Fibroblast of pulmonary artery (primary cell): ENCODE results near the gene WRAP53.
A peak's percentile ranks its signal among the peaks of the same experiment; 100 is the strongest.

Experiments used
- DNase-seq: peaks from one replicate; pipeline ENCODE4 v3.0.0-alpha.2; 2010; ENCODE audit warnings: low read depth
- H3K4me3 ChIP-seq: replicated peaks from 2 replicates; pipeline ENCODE4 v1.5.1; 2011; ENCODE audit warnings: low read depth, mild to moderate bottlenecking, control low read depth, low read length, moderate library complexity
- TF ChIP-seq, protein P1 (sequence below): IDR thresholded peaks from 2 replicates; pipeline ENCODE4 v1.5.1; 2011; ENCODE audit warnings: mild to moderate bottlenecking, control low read depth, low read length, inconsistent platforms; ENCODE audit errors: missing control alignments

The WRAP53 gene

DNA sequence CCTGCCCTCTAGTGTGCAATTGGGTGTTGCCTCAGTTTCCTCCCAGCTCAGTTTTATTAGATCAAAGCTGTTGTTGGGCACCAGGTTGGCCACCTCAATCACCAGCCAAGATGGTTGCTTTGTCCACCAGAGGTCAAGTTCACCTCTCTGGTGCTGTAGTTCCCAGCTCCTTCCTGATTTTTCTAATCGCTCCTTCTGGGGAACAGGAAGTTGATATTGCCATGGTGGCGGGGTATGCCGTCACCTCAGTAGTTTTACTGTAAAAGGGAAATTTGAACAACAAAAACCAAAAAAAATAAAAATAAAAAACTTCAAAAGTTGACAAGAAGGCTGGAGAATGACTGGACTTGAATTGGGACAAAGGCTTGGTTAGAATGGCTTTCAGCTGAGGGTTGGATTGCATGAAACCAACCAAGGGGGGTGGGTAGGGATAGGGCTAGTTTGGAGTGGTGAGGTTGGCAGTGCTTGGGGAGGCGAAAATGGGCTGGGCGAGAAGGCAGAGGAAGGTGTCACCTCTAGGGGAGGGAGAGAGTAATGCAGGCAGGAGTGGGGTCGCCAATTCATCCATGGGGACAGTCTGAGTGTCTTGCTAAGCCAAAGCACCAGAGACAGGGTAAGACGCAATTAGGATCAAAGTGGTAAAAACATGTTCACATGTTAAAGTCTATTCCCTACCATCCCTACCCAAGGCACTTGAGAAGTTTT, 22.9 kb downstream of the WRAP53 start:
- no peak for DNase-seq
- TF ChIP-seq, protein P1, sequence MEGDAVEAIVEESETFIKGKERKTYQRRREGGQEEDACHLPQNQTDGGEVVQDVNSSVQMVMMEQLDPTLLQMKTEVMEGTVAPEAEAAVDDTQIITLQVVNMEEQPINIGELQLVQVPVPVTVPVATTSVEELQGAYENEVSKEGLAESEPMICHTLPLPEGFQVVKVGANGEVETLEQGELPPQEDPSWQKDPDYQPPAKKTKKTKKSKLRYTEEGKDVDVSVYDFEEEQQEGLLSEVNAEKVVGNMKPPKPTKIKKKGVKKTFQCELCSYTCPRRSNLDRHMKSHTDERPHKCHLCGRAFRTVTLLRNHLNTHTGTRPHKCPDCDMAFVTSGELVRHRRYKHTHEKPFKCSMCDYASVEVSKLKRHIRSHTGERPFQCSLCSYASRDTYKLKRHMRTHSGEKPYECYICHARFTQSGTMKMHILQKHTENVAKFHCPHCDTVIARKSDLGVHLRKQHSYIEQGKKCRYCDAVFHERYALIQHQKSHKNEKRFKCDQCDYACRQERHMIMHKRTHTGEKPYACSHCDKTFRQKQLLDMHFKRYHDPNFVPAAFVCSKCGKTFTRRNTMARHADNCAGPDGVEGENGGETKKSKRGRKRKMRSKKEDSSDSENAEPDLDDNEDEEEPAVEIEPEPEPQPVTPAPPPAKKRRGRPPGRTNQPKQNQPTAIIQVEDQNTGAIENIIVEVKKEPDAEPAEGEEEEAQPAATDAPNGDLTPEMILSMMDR: no peak
- H3K4me3 ChIP-seq: no peak overlapping the region

DNA sequence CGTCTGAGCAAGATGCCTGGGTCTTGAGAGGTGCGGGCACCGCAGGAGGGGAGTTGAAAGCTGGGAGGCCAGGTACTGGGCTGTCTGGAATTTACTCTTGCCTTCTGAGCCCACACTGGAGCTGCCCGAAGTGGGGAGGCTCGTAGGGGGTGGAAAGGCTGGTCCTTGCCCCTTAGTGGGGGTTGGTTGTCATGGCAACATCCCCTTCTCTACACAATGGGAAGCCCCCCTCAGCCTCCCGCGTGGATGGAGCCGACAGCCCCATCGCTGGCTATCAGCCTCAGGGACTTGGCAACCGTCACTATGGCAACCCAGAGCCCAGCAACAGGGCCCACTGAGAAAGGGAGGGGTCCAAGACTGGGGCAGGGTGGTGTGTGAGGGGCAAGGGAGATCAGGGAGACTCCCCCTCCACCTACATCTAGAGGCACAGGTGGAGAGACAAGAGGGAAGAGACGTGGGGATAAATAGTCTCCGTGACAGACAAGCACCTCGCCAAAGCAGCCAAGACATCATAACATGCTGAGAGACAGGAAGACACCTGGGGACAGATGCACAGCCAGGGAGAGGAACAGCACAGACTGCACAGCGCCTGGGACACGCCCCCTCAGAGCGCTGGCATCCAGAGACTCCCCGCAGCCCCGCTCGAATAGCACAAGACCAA, 24.0 kb downstream of the WRAP53 start:
- no peak for DNase-seq
- TF ChIP-seq, protein P1: no peak
- H3K4me3 ChIP-seq: no peak overlapping the region

DNA sequence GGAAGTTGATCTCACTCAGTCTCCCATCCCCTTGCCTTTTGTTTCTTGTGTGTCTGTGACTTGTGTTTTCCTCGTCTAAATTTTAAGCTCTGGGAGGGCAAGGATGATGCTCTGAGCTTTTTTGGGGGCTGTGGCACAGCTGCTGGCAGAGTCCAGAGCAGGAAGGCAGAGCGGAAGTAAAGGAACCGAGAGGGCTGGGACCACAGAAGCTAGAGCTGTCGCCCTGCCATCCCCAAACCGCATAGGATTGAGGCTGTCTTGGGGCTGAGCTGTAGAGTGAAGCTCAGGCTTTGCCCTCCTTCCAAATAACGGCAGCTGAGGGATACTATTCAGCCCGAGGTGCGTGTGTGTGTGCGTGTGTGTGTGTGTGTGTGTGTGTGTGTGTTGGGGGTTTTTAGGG, 25.5 kb downstream of the WRAP53 start:
- TF ChIP-seq, protein P1: no peak
- no peak for DNase-seq
- no peak overlapping the region for H3K4me3 ChIP-seq

DNA sequence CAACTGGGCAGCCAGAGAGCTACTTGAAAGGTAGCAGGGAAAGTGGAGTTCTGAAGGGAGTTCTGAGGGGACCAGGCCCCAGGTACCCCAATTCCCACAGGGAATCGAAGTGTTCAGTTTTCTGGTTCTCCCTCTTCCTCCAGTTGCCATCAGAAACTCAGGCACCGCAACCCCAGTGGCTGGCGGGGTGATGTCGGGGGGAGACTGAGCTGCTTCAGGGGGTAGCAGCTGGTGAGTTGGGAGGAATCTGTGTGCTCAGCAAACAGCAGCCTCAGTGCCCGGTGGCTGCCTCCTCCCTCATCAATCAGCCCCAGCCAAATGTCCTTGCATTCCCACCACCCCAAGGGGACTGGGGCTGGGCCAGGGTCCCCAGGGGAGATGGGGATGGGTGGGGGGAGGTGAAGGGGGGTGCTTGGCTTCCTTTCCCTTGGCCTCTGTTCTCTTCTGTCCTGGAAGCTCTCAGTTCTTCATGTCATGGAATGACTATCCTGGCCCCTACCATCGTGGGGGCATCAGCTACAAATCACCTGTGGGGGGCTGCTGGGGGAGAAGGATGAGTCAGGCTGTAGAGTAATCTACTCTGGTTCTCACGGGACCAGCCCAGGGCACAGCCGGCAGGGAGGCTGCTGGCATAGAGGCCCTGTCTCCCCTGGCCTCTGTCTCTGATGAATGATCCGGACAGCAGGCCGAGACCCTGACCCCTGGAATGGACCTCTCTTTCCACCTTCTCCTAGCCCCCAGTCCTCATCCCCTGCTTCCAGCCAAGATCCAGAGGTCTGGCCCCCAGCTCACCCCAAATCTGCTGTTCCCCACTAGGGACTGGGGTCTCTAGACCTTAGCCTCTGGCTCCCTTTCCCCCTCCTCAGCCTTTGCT, 26.7 kb downstream of the WRAP53 start:
- no peak for DNase-seq
- TF ChIP-seq, protein P1: no peak
- no peak overlapping the region for H3K4me3 ChIP-seq

DNA sequence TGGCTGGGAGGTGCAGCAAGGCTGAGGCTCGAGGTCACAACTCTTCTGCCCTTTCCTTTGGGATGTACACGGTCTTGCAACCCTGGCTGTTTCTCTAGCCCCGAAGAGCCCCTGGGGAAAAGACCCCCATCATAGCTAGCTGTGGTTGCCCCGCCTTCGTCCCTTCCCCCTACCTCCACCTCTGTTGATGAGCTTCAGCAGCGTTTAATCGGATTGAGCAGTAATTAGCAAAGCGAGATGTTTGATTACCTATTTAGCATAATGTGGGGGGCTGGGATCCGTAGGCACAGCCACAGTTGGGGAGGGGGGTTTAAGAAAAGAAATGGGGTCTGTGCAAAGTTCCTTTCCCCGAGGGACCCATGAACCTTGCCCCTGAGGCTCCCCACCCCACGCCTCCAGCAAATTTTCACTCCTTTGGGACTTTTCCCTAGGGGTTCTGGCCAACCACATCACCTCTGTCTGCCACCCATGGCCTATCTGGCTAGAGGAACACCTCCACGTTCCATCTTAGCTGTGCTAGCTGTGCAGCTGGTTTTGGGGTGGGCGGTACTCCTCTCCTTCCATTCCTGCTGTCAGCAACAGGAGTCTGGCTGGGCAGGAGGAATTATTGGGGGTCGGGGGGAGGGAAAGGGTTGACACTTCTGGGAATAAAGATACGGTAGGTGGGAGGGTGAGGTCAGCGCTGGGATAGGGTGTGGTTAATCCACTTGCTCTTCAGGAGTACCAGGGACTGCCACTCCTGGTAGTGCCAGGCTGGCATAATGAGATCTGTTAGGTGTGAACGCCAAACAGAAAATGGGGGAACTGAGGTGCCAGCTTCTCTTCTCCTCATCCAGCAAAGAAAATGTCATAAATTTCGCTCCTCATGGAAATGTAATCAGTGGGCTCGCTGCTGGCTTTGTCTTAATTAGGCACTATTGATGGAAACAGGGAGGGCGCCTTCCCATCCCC, 27.9 kb downstream of the WRAP53 start:
- peak overlapping the region; percentile 70 for H3K4me3 ChIP-seq
- TF ChIP-seq, protein P1: no peak
- no peak for DNase-seq
